SJCRH30 (cell line): Measurements from ENCODE around the gene NAV2. TPM values are rescaled to one million over a fixed set of nuclear protein-coding genes. Genes with fewer than 3 reads are reported as not detected.

Source experiments
- DNase-seq, 2 experiments: peaks; one replicate each; pipeline ENCODE4 v3.0.0-alpha.2; 2015 to 2020
- H3K27ac ChIP-seq: fragments of 250-450 bp; sonication (Bioruptor Pico); 2 replicates; pipeline ENCODE4 v1.5.1; 2020; ENCODE audit warnings: mild to moderate bottlenecking, moderate library complexity
- H3K27me3 ChIP-seq: fragments of 250-450 bp; sonication (Bioruptor Pico); 2 replicates; pipeline ENCODE4 v1.5.1; 2020; ENCODE audit warnings: mild to moderate bottlenecking, moderate library complexity
- H3K36me3 ChIP-seq: fragments of 250-450 bp; sonication (Bioruptor Pico); 2 replicates; pipeline ENCODE4 v1.5.1; 2020; ENCODE audit warnings: mild to moderate bottlenecking, moderate library complexity
- H3K4me1 ChIP-seq: fragments of 250-450 bp; sonication (Bioruptor Pico); 2 replicates; pipeline ENCODE4 v1.5.1; 2020; ENCODE audit warnings: mild to moderate bottlenecking, moderate library complexity
- H3K4me3 ChIP-seq: fragments of 250-450 bp; sonication (Bioruptor Pico); 2 replicates; pipeline ENCODE4 v1.5.1; 2020; ENCODE audit warnings: mild to moderate bottlenecking, moderate library complexity
- H3K9me3 ChIP-seq: fragments of 250-450 bp; sonication (Bioruptor Pico); replicated peaks from 2 replicates; pipeline ENCODE4 v1.5.1; 2020; ENCODE audit warnings: mild to moderate bottlenecking, moderate library complexity
- total RNA-seq: library from RNA; depleted of rRNA; stranded (reverse); fragments of >200 nt; shearing (Covaris generic); gene quantifications from 2 replicates; pipeline ENCODE4 v1.2.3, GENCODE V29; 2014

NAV2 gene
- total RNA-seq, 1 experiment from 2014 or later: 73.1 TPM

DNA sequence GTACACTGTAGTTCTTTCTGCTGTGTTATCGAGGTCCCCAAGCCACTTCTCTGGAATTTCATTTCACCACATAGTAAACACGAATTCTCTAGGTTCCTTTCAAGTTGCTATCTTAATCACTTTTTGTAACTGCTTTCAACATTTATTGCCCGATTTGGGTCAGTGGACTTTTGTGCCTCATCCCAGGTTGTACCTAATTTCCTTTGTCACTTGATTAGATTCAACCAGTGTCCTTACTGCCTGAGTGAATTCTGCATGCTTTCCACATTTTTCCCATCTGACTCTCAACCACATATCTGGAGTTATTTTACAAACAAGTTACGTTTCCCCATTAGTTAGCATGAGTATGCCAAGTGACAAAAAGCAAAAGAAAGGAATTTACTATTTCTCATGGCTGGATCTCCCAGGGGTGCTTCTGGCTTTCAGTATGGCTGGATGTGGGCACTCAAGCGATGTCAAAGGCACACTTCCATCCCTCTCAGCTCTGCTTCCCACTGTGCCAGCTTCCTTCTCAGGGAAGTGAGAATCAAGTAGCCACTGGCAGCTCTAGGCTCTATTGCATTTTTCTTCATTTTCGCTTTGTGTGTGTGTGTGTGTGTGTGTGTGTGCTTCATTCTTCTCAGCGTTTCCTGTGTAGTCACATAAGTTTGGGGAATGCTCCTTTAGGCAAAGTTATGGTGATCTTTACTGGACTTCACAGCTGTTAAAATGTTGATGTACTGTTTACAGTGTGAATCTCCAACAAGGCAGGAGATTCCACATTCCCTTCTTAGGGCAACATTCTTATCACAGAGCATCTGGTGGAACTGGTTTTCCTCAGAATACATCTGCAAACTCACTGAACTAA, 318.7 kb downstream of the NAV2 start:
- H3K4me3 ChIP-seq: peak overlapping the region; percentile 15
- DNase-seq: peak; percentile 69 to 77
- H3K27ac ChIP-seq: peak overlapping the region; percentile 70
- H3K4me1 ChIP-seq: peaks cover 97% of the 10 kb centered on the region
- no peaks in the 10 kb centered on the region for H3K27me3 ChIP-seq
- no peaks in the 10 kb centered on the region; the same call in 1 of the 2 replicates for H3K36me3 ChIP-seq
- H3K9me3 ChIP-seq: no peaks in the 10 kb centered on the region

DNA sequence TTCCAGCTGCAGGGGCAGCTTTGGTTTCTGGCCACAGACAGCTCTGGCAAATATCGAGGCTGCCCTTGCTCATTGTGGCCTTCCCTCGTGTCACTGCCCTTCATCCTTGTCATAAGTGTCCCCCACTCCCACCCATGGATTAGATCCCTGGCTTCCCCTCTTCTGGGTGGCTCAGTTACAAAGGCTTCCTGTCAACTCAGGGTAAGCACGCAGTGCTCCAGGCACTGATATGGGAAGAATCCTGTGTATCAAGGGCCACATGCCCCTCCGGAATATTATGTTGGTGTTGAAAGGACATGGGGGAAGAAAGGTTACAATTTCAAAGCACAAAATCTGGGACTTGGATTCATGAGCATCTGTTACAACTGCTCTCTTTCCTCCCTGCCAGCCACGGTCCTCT, 319.5 kb downstream of the NAV2 start:
- H3K27me3 ChIP-seq: no peaks in the 10 kb centered on the region
- DNase-seq: peak in 1 of 2 experiments; percentile 26
- H3K27ac ChIP-seq: peak overlapping the region; percentile 70
- no peak overlapping the region for H3K4me3 ChIP-seq
- H3K4me1 ChIP-seq: peaks cover 97% of the 10 kb centered on the region
- no peaks in the 10 kb centered on the region for H3K9me3 ChIP-seq
- peaks cover under 1% of the 10 kb centered on the region for H3K36me3 ChIP-seq

DNA sequence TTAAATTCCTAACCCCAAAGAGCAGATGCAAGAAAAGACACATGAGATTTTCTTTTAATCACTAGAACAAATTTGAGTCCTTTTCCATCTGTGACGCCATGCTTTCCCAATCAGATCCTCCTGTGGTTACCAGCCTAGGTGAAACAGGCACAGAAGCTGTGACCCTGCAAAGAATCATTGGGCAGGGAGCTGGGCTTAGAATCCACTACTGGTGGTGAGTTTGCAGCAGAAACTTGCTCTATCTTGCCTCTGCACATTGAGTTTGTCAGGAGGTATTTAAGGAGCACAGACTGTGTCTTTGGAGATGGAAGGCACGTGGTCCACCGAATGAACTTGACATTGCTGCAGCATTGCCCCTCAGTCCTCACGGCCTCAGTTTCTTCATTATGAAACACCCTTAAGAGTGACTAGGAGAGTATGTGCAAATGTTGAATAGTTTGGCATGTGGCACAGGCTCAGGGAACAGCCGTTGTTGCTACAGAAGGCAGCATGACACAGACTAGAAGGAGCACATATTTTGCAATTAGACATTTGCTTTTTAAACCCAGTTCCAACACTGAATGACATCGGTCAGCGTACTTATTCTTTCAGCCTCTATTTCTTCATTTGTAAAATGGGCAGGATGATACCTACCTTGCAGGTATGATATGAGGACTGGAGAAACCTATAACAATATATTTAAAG, 320.1 kb downstream of the NAV2 start:
- Histone ChIP-seq H3K9me3 (no peaks in the 10 kb centered on the region), H3K27ac (peak overlapping the region; percentile 70; the same call in 1 of the 2 replicates), H3K27me3 (no peaks in the 10 kb centered on the region), H3K4me1 (peaks cover 97% of the 10 kb centered on the region), H3K36me3 (peaks cover 6% of the 10 kb centered on the region), H3K4me3 (no peak overlapping the region)
- peak in 1 of 2 experiments; percentile 36 for DNase-seq

DNA sequence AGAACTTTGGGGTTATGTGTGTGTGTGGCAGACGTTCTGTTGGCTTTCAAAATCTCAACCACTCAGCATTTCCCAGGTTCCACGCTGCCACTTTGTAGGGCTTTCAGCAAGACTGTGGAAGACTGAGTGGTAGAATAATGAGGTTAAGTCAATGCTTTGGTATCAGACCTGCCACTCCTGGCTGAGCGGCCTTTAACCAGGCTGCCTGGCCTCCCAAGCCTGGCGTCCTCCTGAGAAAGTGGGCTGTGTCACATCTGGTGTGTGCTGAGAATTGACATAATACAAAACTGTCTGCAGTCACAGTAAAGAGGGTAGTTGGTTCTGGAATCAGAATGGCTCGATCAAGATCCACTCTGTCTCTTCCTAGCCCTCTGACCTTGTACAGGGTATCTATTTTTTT, 321.2 kb downstream of the NAV2 start:
- no peak overlapping the region for H3K4me3 ChIP-seq
- no peaks in the 10 kb centered on the region for H3K9me3 ChIP-seq
- no peak for DNase-seq
- peaks cover 17% of the 10 kb centered on the region for H3K36me3 ChIP-seq
- H3K27me3 ChIP-seq: no peaks in the 10 kb centered on the region
- no peak overlapping the region for H3K27ac ChIP-seq
- H3K4me1 ChIP-seq: peaks cover 89% of the 10 kb centered on the region

DNA sequence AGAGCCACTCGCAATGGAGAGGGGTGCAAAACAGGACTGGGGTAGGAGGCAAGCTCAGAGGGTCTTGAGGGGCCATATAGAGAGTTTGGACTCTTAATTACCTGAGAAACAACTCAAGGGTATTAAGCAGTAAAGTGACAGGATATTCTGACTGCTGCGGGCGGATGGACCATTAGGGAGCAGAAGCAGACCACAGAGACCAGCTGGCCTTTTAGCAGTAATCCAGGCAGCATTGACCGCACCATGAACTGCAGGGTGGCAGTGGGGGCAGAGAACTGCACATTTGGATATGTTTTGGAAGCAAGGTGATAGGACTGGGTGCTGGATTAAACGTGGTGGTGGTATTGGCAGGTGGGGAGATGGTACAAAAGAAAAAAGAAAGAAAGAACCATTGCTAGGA, 322.3 kb downstream of the NAV2 start:
- Histone ChIP-seq H3K27ac (peak overlapping the region; percentile 81), H3K4me1 (peaks cover 78% of the 10 kb centered on the region)

DNA sequence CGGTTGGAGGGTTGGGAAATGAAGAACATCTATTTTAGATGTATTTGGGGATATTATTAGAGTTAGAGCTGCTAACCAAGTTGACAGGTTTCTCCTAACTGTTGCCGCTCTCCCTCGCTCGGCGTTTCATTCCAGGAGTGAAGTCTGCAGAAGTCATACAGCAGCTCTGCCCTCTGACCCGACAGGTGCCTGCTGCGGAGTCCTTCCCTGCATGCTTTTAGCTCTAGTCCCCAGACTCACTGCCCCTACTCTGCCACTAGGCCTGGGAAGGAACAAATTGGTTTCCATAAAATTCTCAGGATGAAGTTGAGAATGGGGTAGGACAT, 322.7 kb downstream of the NAV2 start:
- Histone ChIP-seq H3K9me3 (no peaks in the 10 kb centered on the region), H3K36me3 (peaks cover 30% of the 10 kb centered on the region), H3K27ac (peak overlapping the region; percentile 81), H3K27me3 (no peaks in the 10 kb centered on the region), H3K4me3 (no peak overlapping the region), H3K4me1 (peaks cover 74% of the 10 kb centered on the region)
- DNase-seq: no peak

More for the DNA sequence above, 322.3 kb downstream of the NAV2 start:
- no peak overlapping the region for H3K4me3 ChIP-seq
- DNase-seq: peak; percentile 42 to 68
- H3K27me3 ChIP-seq: no peaks in the 10 kb centered on the region
- peaks cover 27% of the 10 kb centered on the region for H3K36me3 ChIP-seq
- no peaks in the 10 kb centered on the region for H3K9me3 ChIP-seq

DNA sequence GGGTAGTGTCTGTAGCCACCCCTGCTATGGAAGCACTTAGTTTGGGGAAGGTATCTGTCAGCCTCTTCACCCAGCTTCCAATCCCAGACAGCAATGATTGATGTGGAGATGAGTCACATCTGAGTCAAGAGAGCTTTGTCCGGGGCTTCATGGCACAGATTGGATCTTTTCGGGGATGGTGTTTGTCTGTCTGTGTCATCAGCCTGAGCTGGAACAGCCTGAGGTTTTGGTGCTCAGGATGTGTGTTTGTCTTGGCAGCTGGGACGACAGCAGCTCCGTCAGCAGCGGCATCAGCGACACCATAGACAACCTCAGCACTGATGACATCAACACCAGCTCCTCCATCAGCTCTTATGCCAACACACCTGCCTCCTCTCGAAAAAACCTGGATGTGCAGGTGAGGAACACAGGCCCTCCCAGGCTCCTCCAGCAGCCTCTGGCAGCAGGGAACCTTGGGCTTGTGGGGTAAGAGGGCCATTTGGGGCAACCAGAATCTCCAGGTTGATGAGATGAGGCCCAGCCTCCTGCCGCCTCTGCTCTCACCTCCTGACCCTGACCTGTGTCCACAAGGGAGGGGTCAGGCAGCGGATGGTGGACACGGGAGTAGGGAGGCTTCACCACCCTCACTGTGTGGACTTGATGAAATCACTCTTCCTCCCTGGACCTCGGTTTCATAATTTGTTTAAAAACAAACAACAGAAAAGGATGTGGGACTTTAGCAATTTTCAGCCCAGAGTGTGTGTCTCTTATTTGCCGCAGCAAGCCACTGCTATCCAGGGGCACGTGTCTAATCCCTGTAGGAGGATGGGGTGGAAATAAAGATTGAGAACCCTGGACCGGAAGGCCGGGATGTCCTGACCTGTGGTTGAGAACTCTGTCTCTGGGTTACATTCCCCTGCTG, 323.3 kb downstream of the NAV2 start:
- peaks cover 36% of the 10 kb centered on the region for H3K36me3 ChIP-seq
- H3K9me3 ChIP-seq: no peaks in the 10 kb centered on the region
- H3K27ac ChIP-seq: peak overlapping the region; percentile 81
- H3K27me3 ChIP-seq: no peaks in the 10 kb centered on the region
- no peak overlapping the region for H3K4me3 ChIP-seq
- DNase-seq: peak; percentile 58 to 74
- H3K4me1 ChIP-seq: peaks cover 68% of the 10 kb centered on the region

DNA sequence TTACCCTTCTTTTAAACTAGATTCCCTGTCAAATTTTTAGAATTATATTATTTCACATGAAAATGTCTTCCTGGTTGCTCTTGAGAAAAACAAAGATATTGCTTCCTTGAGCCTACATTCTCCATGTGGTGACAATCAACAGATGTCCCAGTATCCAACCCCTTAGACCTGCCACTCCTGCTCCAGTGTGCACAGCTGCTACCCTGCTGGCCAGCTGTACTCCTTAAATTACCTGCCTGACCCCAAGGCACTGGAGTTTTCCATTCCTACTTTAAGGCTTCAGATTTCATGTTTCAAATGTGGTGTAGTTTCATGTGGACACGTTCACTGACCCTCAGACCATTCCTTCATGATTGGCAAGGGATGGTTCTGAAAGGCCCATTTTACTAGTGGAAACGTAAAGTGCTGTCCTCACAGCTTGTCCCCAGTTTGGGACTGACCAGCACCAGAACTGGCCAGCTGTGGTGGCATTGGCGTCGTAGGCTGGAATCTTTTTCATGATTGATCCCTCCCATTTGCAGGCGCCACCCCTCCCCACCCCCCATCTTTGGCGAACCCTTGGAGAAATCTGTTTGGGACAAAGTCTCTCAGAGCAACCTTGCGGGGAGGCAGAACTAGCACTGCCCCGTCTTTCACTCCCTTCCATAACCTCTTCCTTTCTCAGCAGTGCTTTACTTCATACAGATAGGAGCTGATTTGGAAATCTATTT, 324.1 kb downstream of the NAV2 start:
- Histone ChIP-seq H3K9me3 (no peaks in the 10 kb centered on the region), H3K4me3 (no peak overlapping the region), H3K27ac (peak overlapping the region; percentile 81), H3K36me3 (peaks cover 45% of the 10 kb centered on the region), H3K27me3 (no peaks in the 10 kb centered on the region), H3K4me1 (peaks cover 59% of the 10 kb centered on the region)
- DNase-seq: peak; percentile 87 to 91

DNA sequence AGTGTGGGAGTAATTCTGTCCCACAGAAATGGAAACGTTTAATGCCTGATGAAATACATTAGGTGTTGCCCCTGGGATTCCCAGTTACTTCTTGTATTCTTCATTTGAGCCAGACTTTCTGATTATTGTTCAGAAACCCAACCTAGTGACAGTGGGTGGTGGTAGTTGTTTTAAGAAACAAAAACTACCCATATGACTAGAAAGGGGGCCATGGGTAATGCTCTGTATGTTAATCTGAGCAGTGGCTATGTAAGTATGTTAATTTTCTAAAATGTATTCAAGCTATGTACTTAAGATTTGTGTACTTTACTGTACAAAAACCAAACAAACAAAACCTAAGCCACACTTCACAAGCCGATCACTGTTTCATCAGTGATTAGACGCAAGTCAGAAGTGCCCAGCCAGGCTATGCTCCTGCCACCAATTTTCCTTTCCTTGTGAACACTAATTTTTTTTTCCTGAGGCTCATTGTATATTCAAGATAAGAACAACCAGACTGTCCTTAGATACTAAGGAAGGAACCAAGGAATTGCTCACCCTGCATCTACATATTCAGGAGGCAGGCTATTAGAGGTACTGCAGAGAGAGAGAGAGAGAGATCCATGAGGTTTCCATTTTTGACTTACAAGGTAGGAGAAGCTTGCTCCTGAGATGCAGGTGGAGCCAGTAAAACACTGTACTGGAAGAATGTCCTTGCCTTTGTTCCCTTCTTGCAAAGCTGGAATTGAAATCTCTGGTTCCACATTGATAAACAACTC, 324.9 kb downstream of the NAV2 start:
- peak overlapping the region; percentile 81; the same call in 1 of the 2 replicates for H3K27ac ChIP-seq
- no peaks in the 10 kb centered on the region for H3K27me3 ChIP-seq
- peaks cover 53% of the 10 kb centered on the region for H3K36me3 ChIP-seq
- H3K9me3 ChIP-seq: no peaks in the 10 kb centered on the region
- no peak overlapping the region for H3K4me3 ChIP-seq
- peaks cover 51% of the 10 kb centered on the region for H3K4me1 ChIP-seq
- no peak for DNase-seq

DNA sequence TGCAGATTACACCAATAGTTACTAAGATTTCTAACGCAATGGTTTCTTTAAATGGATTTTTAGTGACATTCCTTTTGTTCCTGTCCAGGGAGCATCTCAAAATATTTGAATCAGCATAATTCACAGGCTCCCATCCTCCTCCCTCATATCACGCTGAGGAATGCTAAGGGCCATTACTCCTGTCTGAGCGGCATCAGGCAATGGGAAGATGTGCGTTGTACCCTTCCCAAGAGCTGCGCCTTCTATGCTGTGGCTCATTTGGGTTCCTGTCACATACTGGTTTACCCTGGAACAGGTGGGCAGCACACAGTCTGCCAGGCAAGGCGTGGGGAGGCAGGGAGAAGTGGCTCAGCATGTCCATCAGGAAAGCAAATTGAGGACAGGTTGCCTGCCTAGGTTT, 325.8 kb downstream of the NAV2 start:
- H3K27ac ChIP-seq: no peak overlapping the region
- H3K27me3 ChIP-seq: no peaks in the 10 kb centered on the region
- H3K9me3 ChIP-seq: no peaks in the 10 kb centered on the region
- H3K4me3 ChIP-seq: no peak overlapping the region
- DNase-seq: no peak
- peaks cover 43% of the 10 kb centered on the region for H3K4me1 ChIP-seq
- H3K36me3 ChIP-seq: peaks cover 59% of the 10 kb centered on the region

DNA sequence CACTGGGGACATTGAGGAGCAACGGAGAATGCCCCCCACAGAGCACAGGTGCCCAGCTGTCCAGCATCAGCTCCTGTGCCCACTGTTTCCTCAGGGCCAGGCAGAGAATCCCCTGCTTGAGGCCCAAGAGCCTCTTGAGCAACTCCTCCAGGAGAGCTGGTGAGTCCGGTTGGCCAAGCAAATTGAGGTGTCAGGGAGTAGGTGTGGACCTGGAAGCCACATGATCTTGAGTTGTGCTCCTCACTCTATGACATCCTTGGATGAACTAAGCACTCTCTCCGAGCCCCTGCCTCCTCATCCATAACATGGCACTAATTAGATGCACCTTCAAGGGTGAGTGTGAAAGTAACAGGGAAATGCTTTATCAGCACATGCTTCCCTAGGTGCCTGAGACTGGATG, 326.3 kb downstream of the NAV2 start:
- DNase-seq: no peak
- peaks cover 37% of the 10 kb centered on the region for H3K4me1 ChIP-seq

DNA sequence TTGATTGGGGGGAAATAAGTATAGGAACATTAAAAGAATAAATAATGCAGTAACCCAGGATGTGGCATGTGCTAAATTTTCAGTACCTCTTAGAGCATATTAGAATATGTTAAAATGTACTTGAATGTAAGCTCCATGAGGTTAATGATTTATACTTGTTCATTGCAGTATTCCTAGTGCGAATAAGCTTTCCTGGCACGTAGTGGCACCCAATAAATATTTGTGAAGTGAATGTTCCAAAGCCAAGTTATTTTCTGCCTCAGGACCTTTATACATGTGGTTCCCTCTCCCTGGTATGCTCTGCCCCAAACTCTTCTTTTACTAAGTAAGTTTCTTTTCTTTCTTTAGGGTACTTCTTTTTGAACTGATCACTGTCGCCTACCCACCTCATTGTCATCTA, 328.9 kb downstream of the NAV2 start:
- Histone ChIP-seq H3K4me3 (no peak overlapping the region), H3K36me3 (peaks cover 90% of the 10 kb centered on the region), H3K9me3 (no peaks in the 10 kb centered on the region), H3K27me3 (no peaks in the 10 kb centered on the region), H3K4me1 (peaks cover 15% of the 10 kb centered on the region), H3K27ac (no peak overlapping the region)
- no peak for DNase-seq

More for the DNA sequence above, 326.3 kb downstream of the NAV2 start:
- H3K27me3 ChIP-seq: no peaks in the 10 kb centered on the region
- no peaks in the 10 kb centered on the region for H3K9me3 ChIP-seq
- H3K4me3 ChIP-seq: no peak overlapping the region
- peaks cover 65% of the 10 kb centered on the region for H3K36me3 ChIP-seq
- H3K27ac ChIP-seq: no peak overlapping the region

DNA sequence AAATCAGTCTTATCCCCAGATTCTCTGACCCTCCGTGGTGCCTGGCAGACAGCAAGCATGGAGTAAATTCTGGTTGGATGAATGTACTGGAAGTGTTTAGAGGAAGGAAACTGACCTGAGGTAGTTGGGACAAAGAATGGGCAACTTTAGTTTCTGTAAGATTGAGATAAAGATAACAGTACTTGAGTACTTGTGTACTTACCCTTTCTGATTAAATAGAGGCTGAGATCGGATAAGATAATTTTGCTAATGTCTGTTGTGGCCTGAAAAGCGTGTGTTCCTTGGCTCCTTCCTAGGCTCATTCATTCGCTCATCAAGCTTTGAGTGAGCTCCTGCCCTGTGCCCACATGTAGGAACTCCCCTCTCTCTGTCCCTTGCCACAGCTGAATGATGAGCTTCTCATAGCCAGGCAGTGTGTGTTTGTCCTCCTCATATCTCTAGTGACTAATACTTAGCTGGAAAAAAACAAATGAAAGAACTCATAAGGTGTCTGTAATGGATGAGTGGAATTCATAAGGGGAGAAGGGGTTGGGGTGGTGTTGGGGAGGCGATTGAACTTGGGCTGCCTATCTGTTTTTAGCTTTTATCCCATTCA, 329.5 kb downstream of the NAV2 start:
- no peak overlapping the region for H3K27ac ChIP-seq
- H3K27me3 ChIP-seq: no peaks in the 10 kb centered on the region
- peaks cover 14% of the 10 kb centered on the region for H3K4me1 ChIP-seq
- no peak overlapping the region for H3K4me3 ChIP-seq
- no peak for DNase-seq
- H3K9me3 ChIP-seq: no peaks in the 10 kb centered on the region
- peaks cover 96% of the 10 kb centered on the region for H3K36me3 ChIP-seq
